Measurements from ENCODE around the gene BICC1.

DNA sequence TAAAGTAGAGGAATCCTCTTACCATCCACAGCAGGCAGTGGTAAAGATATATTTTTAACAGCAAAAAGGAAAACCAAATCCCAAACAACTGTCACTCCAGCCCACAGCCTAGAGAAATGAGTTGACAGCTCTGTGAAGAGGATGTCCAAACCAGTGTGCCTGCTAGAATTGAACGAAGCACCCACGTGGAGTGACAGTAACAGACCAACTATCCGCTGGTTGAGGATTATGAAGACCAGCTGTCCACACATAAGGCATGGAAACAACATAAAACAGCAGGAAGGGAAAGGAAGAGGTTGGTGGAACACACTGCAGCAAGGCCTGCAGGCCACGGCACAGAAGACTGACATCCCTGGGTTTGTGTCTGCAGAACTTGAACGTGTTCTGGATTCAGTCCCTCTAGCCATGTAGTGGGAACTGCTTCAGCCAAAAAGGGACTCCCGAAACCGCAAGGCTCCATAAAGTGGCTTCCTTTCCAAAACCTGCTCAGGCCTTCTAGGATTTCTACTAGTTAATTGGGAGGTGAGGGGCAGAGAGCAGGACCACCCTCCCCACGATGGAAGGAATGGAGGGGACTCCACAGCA, 324.4 kb downstream of the BICC1 start:
- TF ChIP-seq ETV6 (CRISPR knock-in tag; conservative IDR thresholded peaks at IDR 0.05) (no peak), RAD21 (CRISPR knock-in tag; IDR thresholded peaks at IDR 0.05) (no peak), ZNF547 (CRISPR knock-in tag; IDR thresholded peaks at IDR 0.05) (no peak), POLR2AphosphoS5 (IDR thresholded peaks at IDR 0.05; ENCODE audit: low read depth, low read length) (no peak), U2AF2 (IDR thresholded peaks at IDR 0.05; ENCODE audit: low read depth, low read length) (no peak), ZNF782 (CRISPR knock-in tag; IDR thresholded peaks at IDR 0.05; ENCODE audit: borderline replicate concordance) (no peak), ZNF136 (CRISPR knock-in tag; IDR thresholded peaks at IDR 0.05; ENCODE audit: low read depth) (no peak), ZBTB7B (CRISPR knock-in tag; IDR thresholded peaks at IDR 0.05) (no peak), HMG20B (CRISPR knock-in tag; conservative IDR thresholded peaks at IDR 0.05) (no peak), HOXA3 (CRISPR knock-in tag; IDR thresholded peaks at IDR 0.05) (no peak), ZNF274 (CRISPR knock-in tag; IDR thresholded peaks at IDR 0.05) (no peak), ZNF263 (CRISPR knock-in tag; IDR thresholded peaks at IDR 0.05) (no peak)
- TF ChIP-seq, protein P1, sequence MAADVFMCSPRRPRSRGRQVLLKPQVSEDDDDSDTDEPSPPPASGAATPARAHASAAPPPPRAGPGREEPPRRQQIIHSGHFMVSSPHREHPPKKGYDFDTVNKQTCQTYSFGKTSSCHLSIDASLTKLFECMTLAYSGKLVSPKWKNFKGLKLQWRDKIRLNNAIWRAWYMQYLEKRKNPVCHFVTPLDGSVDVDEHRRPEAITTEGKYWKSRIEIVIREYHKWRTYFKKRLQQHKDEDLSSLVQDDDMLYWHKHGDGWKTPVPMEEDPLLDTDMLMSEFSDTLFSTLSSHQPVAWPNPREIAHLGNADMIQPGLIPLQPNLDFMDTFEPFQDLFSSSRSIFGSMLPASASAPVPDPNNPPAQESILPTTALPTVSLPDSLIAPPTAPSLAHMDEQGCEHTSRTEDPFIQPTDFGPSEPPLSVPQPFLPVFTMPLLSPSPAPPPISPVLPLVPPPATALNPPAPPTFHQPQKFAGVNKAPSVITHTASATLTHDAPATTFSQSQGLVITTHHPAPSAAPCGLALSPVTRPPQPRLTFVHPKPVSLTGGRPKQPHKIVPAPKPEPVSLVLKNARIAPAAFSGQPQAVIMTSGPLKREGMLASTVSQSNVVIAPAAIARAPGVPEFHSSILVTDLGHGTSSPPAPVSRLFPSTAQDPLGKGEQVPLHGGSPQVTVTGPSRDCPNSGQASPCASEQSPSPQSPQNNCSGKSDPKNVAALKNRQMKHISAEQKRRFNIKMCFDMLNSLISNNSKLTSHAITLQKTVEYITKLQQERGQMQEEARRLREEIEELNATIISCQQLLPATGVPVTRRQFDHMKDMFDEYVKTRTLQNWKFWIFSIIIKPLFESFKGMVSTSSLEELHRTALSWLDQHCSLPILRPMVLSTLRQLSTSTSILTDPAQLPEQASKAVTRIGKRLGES (CRISPR knock-in tag; IDR thresholded peaks at IDR 0.05; ENCODE audit: borderline replicate concordance), result no peak
